Fibroblast of pulmonary artery (primary cell): ENCODE results near the gene PLS1.
"Not testable (repeated sequence)": the region's sequence is repeated elsewhere in the genome, so short reads cannot be mapped to it uniquely, and the experiment has no call there.

Source experiments
- DNase-seq: peaks from one replicate; pipeline ENCODE4 v3.0.0-alpha.2; 2010; ENCODE audit warnings: low read depth
- H3K4me3 ChIP-seq: replicated peaks from 2 replicates; pipeline ENCODE4 v1.5.1; 2011; ENCODE audit warnings: low read depth, mild to moderate bottlenecking, control low read depth, low read length, moderate library complexity
- TF ChIP-seq, protein P1 (sequence below): IDR thresholded peaks from 2 replicates; pipeline ENCODE4 v1.5.1; 2011; ENCODE audit warnings: mild to moderate bottlenecking, control low read depth, low read length, inconsistent platforms; ENCODE audit errors: missing control alignments

The PLS1 gene

DNA sequence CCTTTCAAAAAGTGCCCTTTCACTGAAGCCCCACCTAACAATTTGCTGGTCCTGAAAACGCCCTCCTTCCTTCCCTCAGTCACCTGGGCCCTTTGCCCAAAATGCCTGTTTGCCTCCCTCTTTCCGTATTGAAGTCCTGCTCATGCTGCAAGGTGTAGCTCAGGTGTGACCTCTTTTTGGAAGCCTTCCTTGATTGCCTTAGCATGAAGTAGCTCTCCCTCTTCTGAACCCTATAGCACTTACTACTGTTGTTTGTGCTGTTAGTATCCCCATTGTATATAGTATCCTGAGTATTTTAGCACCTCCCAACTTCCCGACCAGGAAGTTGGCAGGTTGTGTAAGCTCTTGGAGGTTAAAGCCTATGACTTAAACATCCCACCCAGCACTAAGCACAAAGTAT lies 1.7 kb downstream of the PLS1 start:
- no peak for DNase-seq
- H3K4me3 ChIP-seq: no peak overlapping the region
- TF ChIP-seq, protein P1, sequence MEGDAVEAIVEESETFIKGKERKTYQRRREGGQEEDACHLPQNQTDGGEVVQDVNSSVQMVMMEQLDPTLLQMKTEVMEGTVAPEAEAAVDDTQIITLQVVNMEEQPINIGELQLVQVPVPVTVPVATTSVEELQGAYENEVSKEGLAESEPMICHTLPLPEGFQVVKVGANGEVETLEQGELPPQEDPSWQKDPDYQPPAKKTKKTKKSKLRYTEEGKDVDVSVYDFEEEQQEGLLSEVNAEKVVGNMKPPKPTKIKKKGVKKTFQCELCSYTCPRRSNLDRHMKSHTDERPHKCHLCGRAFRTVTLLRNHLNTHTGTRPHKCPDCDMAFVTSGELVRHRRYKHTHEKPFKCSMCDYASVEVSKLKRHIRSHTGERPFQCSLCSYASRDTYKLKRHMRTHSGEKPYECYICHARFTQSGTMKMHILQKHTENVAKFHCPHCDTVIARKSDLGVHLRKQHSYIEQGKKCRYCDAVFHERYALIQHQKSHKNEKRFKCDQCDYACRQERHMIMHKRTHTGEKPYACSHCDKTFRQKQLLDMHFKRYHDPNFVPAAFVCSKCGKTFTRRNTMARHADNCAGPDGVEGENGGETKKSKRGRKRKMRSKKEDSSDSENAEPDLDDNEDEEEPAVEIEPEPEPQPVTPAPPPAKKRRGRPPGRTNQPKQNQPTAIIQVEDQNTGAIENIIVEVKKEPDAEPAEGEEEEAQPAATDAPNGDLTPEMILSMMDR: no peak

DNA sequence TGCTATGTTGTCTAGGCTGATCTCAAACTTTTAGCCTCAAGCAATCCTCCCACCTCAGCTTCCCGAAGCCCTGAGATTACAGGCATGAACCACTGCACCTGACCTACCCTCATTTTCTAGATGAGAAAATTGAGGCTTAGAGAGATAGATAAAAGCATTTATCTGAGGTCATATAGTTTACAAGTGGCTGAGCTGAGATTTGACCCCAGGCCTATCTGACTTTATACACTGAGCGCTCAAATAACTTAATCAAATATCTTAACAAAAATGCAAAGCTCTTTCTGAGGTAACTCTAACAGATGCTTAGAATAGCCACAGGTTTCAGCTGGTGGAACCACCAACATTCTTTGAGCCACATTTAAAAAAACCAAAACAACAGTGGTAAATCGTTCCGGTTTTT lies 5.5 kb downstream of the PLS1 start:
- TF ChIP-seq, protein P1: no peak
- no peak overlapping the region for H3K4me3 ChIP-seq
- DNase-seq: no peak

DNA sequence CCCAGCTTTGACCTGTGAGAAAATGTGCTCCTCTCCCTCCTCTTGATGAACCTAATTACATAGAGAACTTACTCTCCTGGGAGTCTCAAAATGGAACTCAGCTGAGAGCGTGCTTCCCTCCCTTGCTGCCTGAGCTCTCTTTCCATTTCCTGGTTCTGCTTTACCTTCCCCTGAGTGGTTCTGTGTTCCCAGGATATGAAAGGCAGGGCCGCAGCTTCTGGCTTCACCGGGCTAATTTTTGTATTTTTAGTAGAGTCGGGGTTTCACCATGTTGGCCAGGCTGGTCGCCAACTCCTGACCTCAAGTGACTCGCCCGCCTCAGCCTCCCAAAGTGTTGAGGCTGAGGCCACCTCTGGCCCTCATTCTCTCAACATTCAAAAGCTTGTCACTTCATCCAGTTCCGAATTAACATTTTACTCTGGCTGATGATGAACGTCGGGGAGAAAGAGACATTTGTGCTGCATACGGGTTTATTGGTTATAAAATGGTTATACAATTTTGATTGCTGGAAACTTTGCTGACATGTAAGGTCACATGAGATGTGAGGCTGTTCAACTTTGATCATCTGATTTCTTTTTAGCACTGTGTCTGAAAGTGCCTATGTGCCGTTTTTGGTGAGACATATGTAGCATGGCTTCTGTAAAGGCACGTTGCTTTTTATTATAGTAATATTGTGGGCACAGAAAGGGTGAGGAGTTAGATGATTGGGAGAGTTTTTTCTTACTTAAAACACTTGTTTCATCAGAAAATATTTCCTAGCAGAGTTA lies 6.6 kb downstream of the PLS1 start:
- no peak overlapping the region for H3K4me3 ChIP-seq
- TF ChIP-seq, protein P1: no peak
- no peak for DNase-seq

DNA sequence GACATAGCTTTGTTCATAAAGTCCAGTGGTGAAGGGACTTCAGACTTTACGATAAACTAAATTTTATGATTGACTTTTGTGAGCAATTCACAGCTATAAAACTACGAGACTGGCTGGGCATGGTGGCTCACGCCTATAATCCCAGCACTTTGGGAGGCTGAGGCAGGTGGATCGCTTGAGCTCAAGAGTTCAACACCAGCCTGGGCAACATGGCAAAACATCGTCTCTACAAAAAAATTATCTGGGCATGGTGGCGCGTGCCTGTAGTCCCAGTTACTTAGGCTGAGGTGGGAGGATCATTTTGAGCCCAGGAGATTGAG lies 7.2 kb downstream of the PLS1 start:
- not testable (repeated sequence) for DNase-seq, H3K4me3 ChIP-seq

DNA sequence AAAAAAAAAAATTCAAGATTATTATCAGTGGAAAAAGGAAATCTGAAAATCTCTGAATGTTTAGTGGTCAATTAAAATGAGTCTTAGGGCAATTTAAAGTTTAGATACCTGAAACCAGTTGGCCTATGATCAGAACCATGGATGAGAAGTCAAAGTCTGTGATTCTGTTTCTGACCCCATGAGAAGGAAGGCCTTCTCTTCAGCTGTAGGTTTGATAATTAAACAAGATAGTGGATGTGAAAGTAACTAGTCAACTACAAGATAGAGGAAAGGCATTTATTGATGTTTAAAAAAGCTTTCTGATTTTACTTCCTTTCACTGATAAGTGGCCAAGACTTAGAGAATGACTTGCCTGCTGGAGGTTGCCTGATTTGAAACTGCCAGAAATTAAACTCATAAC lies 8.7 kb downstream of the PLS1 start:
- H3K4me3 ChIP-seq: no peak overlapping the region
- DNase-seq: no peak
- TF ChIP-seq, protein P1: no peak

DNA sequence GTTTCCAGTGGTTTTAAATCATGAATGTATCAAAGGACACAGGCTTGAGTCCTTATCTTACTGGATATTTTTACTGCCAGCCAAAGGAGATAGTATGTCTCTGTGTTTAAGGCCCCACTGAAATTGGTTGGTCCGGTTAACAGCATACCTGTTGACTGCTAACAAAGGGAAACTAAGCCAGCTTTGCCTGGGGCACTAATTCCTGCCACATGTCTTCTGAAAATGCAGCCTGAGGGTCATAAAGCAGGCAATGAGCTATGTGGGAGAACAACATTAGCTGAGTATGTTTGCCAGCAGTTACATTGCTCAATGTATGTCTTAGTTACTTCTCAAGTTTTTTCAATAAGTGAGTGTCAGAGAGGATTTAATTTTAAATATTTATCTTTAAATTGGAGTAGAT lies 12.4 kb downstream of the PLS1 start:
- DNase-seq: no peak
- H3K4me3 ChIP-seq: no peak overlapping the region
- TF ChIP-seq, protein P1: no peak

DNA sequence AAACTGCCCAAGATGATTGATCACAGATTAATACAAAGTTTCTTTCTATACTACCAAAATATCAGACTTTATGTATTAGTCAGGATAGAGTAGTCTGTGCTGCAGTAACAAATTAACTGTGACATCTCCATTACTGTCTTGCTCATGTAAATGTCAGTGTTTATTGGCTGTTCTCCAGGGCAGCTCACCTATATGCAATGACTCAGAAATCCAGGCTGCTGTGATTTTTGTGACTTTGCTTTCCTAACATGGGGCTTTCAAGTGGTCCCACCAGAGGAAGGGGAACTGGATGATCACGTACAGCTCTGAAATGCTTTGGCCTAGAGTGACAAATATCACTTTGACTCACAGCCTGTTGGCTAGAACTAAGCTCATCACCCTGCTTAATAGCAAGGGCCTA lies 12.9 kb downstream of the PLS1 start:
- TF ChIP-seq, protein P1: no peak
- no peak for DNase-seq
- H3K4me3 ChIP-seq: no peak overlapping the region

DNA sequence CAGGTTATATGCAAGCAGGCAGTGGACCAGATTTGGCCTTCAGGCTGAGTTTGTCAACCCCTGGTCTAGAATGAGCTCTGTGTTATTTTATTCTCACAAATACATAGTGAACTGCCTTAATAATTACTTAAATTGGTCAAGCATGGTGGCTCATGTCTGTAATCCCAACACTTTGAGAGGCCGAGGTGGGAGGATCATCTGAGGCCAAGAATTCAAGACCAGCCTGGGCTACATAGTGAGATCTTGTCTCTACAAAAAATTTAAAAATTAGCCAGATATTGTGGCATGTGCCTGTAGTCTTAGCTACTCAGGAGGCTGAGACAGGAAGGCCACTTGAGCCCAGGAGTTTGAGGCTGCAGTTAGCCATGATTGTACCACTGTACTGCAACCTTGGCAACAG lies 15.0 kb downstream of the PLS1 start:
- DNase-seq: no peak
- TF ChIP-seq, protein P1: no peak
- H3K4me3 ChIP-seq: no peak overlapping the region
